Mucosa of stomach (tissue), 1 donor: ENCODE results near the gene SPTSSA.
A peak's percentile ranks its signal among the peaks of the same experiment; 100 is the strongest.
"Not testable (repeated sequence)": the region's sequence is repeated elsewhere in the genome, so short reads cannot be mapped to it uniquely, and the experiment has no call there.

Experiments used
- H3K27me3 ChIP-seq: one replicate; pipeline ENCODE4 v1.7.0; 2013; ENCODE audit warnings: mild to moderate bottlenecking, low read length; ENCODE audit not compliant: control insufficient read depth, insufficient read depth
- H3K36me3 ChIP-seq: one replicate; pipeline ENCODE4 v1.7.0; 2013; ENCODE audit warnings: low read length; ENCODE audit not compliant: control insufficient read depth, insufficient read depth
- H3K4me1 ChIP-seq: one replicate; pipeline ENCODE4 v1.7.0; 2013; ENCODE audit warnings: mild to moderate bottlenecking, low read length; ENCODE audit not compliant: control insufficient read depth, insufficient read depth
- H3K4me3 ChIP-seq: one replicate; pipeline ENCODE4 v1.7.0; 2013; ENCODE audit warnings: low read length
- H3K9ac ChIP-seq: one replicate; pipeline ENCODE4 v1.7.0; 2013; ENCODE audit warnings: mild to moderate bottlenecking, low read length, moderate library complexity
- H3K9me3 ChIP-seq: one replicate; pipeline ENCODE4 v1.7.0; 2013; ENCODE audit warnings: mild to moderate bottlenecking, low read length, moderate library complexity; ENCODE audit not compliant: control insufficient read depth
- donor health status: Pancreatic carcinoma.

SPTSSA gene

GRCh38 chr14:34462132-34462893, at the start of gene SPTSSA:
Gene SPTSSA (minus strand): TSS chr14:34462240. CDS start chr14:34462207, 33 bp downstream.
- Histone ChIP-seq H3K9ac (peak within 1 kb of the TSS; percentile 67), H3K27me3 (no peaks in the 10 kb centered on the region), H3K9me3 (no peaks in the 10 kb centered on the region), H3K36me3 (no peaks in the 10 kb centered on the region), H3K4me3 (peak within 1 kb of the TSS; percentile 66), H3K4me1 (peaks cover 11% of the 10 kb centered on the region)

- Histone ChIP-seq H3K4me1 (no peaks in the 10 kb centered on the region), H3K4me3 (no peak overlapping the region), H3K9me3 (no peaks in the 10 kb centered on the region), H3K27me3 (no peaks in the 10 kb centered on the region), H3K9ac (no peak overlapping the region), H3K36me3 (no peaks in the 10 kb centered on the region)
Observed at GRCh38 chr14:34507884-34508283, 45.8 kb upstream of the SPTSSA start.

- no peak overlapping the region for H3K9ac ChIP-seq
- no peaks in the 10 kb centered on the region for H3K27me3 ChIP-seq
- no peaks in the 10 kb centered on the region for H3K4me1 ChIP-seq
- no peaks in the 10 kb centered on the region for H3K9me3 ChIP-seq
- no peaks in the 10 kb centered on the region for H3K36me3 ChIP-seq
- H3K4me3 ChIP-seq: no peak overlapping the region
Observed at GRCh38 chr14:34507459-34507858, 45.4 kb upstream of the SPTSSA start.

- H3K27me3 ChIP-seq, H3K4me1 ChIP-seq, H3K9me3 ChIP-seq, H3K9ac ChIP-seq, H3K36me3 ChIP-seq, H3K4me3 ChIP-seq: not testable (repeated sequence)
Observed at GRCh38 chr14:34505124-34505491, 43.1 kb upstream of the SPTSSA start.

- not testable (repeated sequence) for H3K9ac ChIP-seq, H3K4me1 ChIP-seq, H3K27me3 ChIP-seq, H3K4me3 ChIP-seq, H3K36me3 ChIP-seq, H3K9me3 ChIP-seq
Observed at GRCh38 chr14:34504027-34504426, 42.0 kb upstream of the SPTSSA start.

- Histone ChIP-seq H3K36me3 (no peaks in the 10 kb centered on the region), H3K27me3 (no peaks in the 10 kb centered on the region), H3K9me3 (no peaks in the 10 kb centered on the region), H3K4me3 (no peak overlapping the region), H3K9ac (no peak overlapping the region), H3K4me1 (peaks cover 2% of the 10 kb centered on the region)
Observed at GRCh38 chr14:34502545-34503225, 40.6 kb upstream of the SPTSSA start.

GRCh38 chr14:34502001-34502400, 40.0 kb upstream of the SPTSSA start:
- Histone ChIP-seq H3K27me3 (no peaks in the 10 kb centered on the region), H3K4me1 (peaks cover 8% of the 10 kb centered on the region), H3K9me3 (no peaks in the 10 kb centered on the region), H3K9ac (no peak overlapping the region), H3K4me3 (no peak overlapping the region), H3K36me3 (no peaks in the 10 kb centered on the region)

GRCh38 chr14:34501004-34501580, 39.1 kb upstream of the SPTSSA start:
- no peaks in the 10 kb centered on the region for H3K36me3 ChIP-seq
- H3K9ac ChIP-seq: no peak overlapping the region
- no peaks in the 10 kb centered on the region for H3K27me3 ChIP-seq
- H3K4me3 ChIP-seq: no peak overlapping the region
- peaks cover 14% of the 10 kb centered on the region for H3K4me1 ChIP-seq
- H3K9me3 ChIP-seq: no peaks in the 10 kb centered on the region

- Histone ChIP-seq H3K9me3 (no peaks in the 10 kb centered on the region), H3K4me3 (no peak overlapping the region), H3K9ac (no peak overlapping the region), H3K36me3 (no peaks in the 10 kb centered on the region), H3K27me3 (no peaks in the 10 kb centered on the region), H3K4me1 (peaks cover 14% of the 10 kb centered on the region)
Observed at GRCh38 chr14:34498684-34499412, 36.8 kb upstream of the SPTSSA start.

GRCh38 chr14:34496679-34497513, 34.9 kb upstream of the SPTSSA start:
- no peaks in the 10 kb centered on the region for H3K36me3 ChIP-seq
- peaks cover 14% of the 10 kb centered on the region for H3K4me1 ChIP-seq
- H3K9ac ChIP-seq: no peak overlapping the region
- no peak overlapping the region for H3K4me3 ChIP-seq
- no peaks in the 10 kb centered on the region for H3K9me3 ChIP-seq
- no peaks in the 10 kb centered on the region for H3K27me3 ChIP-seq

- H3K36me3 ChIP-seq: no peaks in the 10 kb centered on the region
- no peak overlapping the region for H3K4me3 ChIP-seq
- H3K9ac ChIP-seq: no peak overlapping the region
- no peaks in the 10 kb centered on the region for H3K9me3 ChIP-seq
- H3K4me1 ChIP-seq: peaks cover 14% of the 10 kb centered on the region
- H3K27me3 ChIP-seq: no peaks in the 10 kb centered on the region
Observed at GRCh38 chr14:34496007-34496678, 34.1 kb upstream of the SPTSSA start.
